ENCODE data around the gene CMTM8. TPM values are rescaled to one million over a fixed set of nuclear protein-coding genes. Genes with fewer than 3 reads are reported as not detected.

CMTM8 gene
- total RNA-seq, 2 experiments from 2014 or later, result 6.1 to 7.5 TPM

DNA sequence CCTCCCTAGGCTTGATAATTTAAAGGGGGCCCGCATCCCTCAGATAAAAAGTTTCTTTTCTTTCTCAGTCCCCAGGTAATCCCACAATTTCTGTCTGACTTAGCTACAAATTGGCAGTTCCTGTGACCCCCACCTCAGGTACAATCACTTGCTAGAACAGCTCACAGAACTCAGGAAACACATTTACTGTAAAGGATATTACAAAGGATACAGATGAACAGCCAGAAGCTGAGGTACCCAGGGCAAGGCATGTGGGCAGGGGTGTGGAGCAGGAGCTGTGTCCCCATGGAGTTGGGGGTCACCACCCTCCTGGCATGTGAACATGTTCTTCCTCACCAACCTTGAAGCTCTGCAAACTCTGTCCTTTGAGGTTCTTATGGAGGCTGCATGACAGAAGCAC lies 73.8 kb downstream of the CMTM8 start:
- no peaks in the 10 kb centered on the region for H3K27me3 ChIP-seq (ENCODE audit: control insufficient read depth in 1 of 2, insufficient read depth in 2 of 2, low read length in 2 of 2)
- H3K36me3 Mint-ChIP-seq (ENCODE audit: low read depth), result no peaks in the 10 kb centered on the region
- peaks cover 46% of the 10 kb centered on the region for H3K4me1 Mint-ChIP-seq (ENCODE audit: low read depth)
- H3K27ac ChIP-seq (ENCODE audit: low read depth in 1 of 2, low read length in 2 of 2), result no peak overlapping the region
- no peaks in the 10 kb centered on the region for H3K9me3 Mint-ChIP-seq
- ATAC-seq (ENCODE audit: poor library complexity), result no peak
- H3K4me3 ChIP-seq (ENCODE audit: low read length), result no peak overlapping the region
- H3K27me3 Mint-ChIP-seq, result no peaks in the 10 kb centered on the region
- H3K9me3 ChIP-seq (ENCODE audit: control insufficient read depth in 1 of 2, insufficient read depth in 1 of 2, low read length in 2 of 2), result no peaks in the 10 kb centered on the region
- peaks cover 23% of the 10 kb centered on the region for H3K4me1 ChIP-seq (ENCODE audit: insufficient read depth, low read length)
- TF ChIP-seq, protein P1, sequence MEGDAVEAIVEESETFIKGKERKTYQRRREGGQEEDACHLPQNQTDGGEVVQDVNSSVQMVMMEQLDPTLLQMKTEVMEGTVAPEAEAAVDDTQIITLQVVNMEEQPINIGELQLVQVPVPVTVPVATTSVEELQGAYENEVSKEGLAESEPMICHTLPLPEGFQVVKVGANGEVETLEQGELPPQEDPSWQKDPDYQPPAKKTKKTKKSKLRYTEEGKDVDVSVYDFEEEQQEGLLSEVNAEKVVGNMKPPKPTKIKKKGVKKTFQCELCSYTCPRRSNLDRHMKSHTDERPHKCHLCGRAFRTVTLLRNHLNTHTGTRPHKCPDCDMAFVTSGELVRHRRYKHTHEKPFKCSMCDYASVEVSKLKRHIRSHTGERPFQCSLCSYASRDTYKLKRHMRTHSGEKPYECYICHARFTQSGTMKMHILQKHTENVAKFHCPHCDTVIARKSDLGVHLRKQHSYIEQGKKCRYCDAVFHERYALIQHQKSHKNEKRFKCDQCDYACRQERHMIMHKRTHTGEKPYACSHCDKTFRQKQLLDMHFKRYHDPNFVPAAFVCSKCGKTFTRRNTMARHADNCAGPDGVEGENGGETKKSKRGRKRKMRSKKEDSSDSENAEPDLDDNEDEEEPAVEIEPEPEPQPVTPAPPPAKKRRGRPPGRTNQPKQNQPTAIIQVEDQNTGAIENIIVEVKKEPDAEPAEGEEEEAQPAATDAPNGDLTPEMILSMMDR (IDR thresholded peaks at IDR 0.05), result no peak
- ChIA-PET POLR2A (interaction anchor here (0.5 to 2.9 kb wide), 9 partner anchors 8 to 234 kb away, joined by 3 to 19 read pairs (median 4); no protein-coding TSS in a partner anchor), CTCF (interaction anchor here (1.0 kb wide), 1 partner anchor 9 kb away, joined by 3 read pairs; no protein-coding TSS in a partner anchor)
- H3K36me3 ChIP-seq (ENCODE audit: insufficient read depth, low read length), result no peaks in the 10 kb centered on the region
- intact Hi-C loops (cut with DNase I, micrococcal nuclease), result no loop called here
- H3K4me3 Mint-ChIP-seq, result no peak overlapping the region
- no peak for DNase-seq
- no peak overlapping the region for H3K27ac Mint-ChIP-seq

- Histone ChIP-seq H3K27me3 (ENCODE audit: control insufficient read depth in 1 of 2, insufficient read depth in 2 of 2, low read length in 2 of 2) (no peaks in the 10 kb centered on the region), H3K4me3 (ENCODE audit: low read length) (no peak overlapping the region), H3K4me1 (ENCODE audit: insufficient read depth, low read length) (peaks cover 23% of the 10 kb centered on the region), H3K36me3 (ENCODE audit: insufficient read depth, low read length) (no peaks in the 10 kb centered on the region), H3K9me3 (ENCODE audit: control insufficient read depth in 1 of 2, insufficient read depth in 1 of 2, low read length in 2 of 2) (no peaks in the 10 kb centered on the region), H3K27ac (ENCODE audit: low read depth in 1 of 2, low read length in 2 of 2) (no peak overlapping the region)
- H3K4me3 Mint-ChIP-seq, result no peak overlapping the region
- CTCF ChIA-PET, result interaction anchor here (1.2 kb wide), 1 partner anchor 21 kb away, joined by 4 read pairs; no protein-coding TSS in a partner anchor
- no peaks in the 10 kb centered on the region for H3K9me3 Mint-ChIP-seq
- POLR2A ChIA-PET, result interaction anchor here (0.6 to 2.9 kb wide), 5 partner anchors 9 to 680 kb away, joined by 3 to 19 read pairs (median 4); no protein-coding TSS in a partner anchor
- DNase-seq (no peak), ATAC-seq (ENCODE audit: poor library complexity) (no peak)
- no peaks in the 10 kb centered on the region for H3K36me3 Mint-ChIP-seq (ENCODE audit: low read depth)
- no peaks in the 10 kb centered on the region for H3K27me3 Mint-ChIP-seq
- peak overlapping the region; percentile 77 for H3K27ac Mint-ChIP-seq
- TF ChIP-seq, protein P1 (IDR thresholded peaks at IDR 0.05), result no peak
- H3K4me1 Mint-ChIP-seq (ENCODE audit: low read depth), result peaks cover 42% of the 10 kb centered on the region
- intact Hi-C loops (cut with DNase I, micrococcal nuclease), result no loop called here
Measured at GRCh38 chr3:32313169-32313568, 74.7 kb downstream of the CMTM8 start.

GRCh38 chr3:32313723-32314473 lies 75.4 kb downstream of the CMTM8 start:
- Histone ChIP-seq H3K9me3 (ENCODE audit: control insufficient read depth in 1 of 2, insufficient read depth in 1 of 2, low read length in 2 of 2) (no peaks in the 10 kb centered on the region), H3K36me3 (ENCODE audit: insufficient read depth, low read length) (no peaks in the 10 kb centered on the region), H3K27me3 (ENCODE audit: control insufficient read depth in 1 of 2, insufficient read depth in 2 of 2, low read length in 2 of 2) (no peaks in the 10 kb centered on the region), H3K4me3 (ENCODE audit: low read length) (no peak overlapping the region), H3K4me1 (ENCODE audit: insufficient read depth, low read length) (peaks cover 23% of the 10 kb centered on the region), H3K27ac (ENCODE audit: low read depth in 1 of 2, low read length in 2 of 2) (peak overlapping the region in 1 of 2 donors; percentile 60)
- Mint-ChIP-seq H3K36me3 (ENCODE audit: low read depth) (no peaks in the 10 kb centered on the region), H3K9me3 (no peaks in the 10 kb centered on the region), H3K4me3 (peak overlapping the region; percentile 26), H3K27me3 (no peaks in the 10 kb centered on the region), H3K27ac (peak overlapping the region; percentile 77), H3K4me1 (ENCODE audit: low read depth) (peaks cover 42% of the 10 kb centered on the region)
- ChIA-PET CTCF (interaction anchor here (1.2 kb wide), 1 partner anchor 20 kb away, joined by 4 read pairs; no protein-coding TSS in a partner anchor), POLR2A (interaction anchor here (0.6 to 2.9 kb wide), 4 partner anchors 9 to 681 kb away, joined by 3 to 19 read pairs (median 4); no protein-coding TSS in a partner anchor)
- TF ChIP-seq, protein P1 (IDR thresholded peaks at IDR 0.05), result no peak
- intact Hi-C loops (cut with DNase I, micrococcal nuclease), result no loop called here
- DNase-seq (peak in 5 of 14 experiments; percentile 8 to 58 (median 25)), ATAC-seq (ENCODE audit: poor library complexity) (peak; percentile 81)
